GM19372 (cell line): ENCODE data around the gene ISM1.
A peak's percentile ranks its signal among the peaks of the same experiment; 100 is the strongest.

ENCODE experiments used
- ATAC-seq: cut with Tn5 transposase; IDR thresholded peaks from one replicate; pipeline ENCODE4 v1.9.1; 2021; ENCODE audit warnings: mild to moderate bottlenecking, low read depth, moderate library complexity; ENCODE audit not compliant: unreplicated experiment

Gene ISM1

GRCh38 chr20:13301596-13301995 is 80.5 kb downstream of the ISM1 start:
- no peak for ATAC-seq

- ATAC-seq = peak; percentile 87
Observed at GRCh38 chr20:13302647-13303450, 81.8 kb downstream of the ISM1 start.

GRCh38 chr20:13305284-13305683 is 84.2 kb downstream of the ISM1 start:
- no peak for ATAC-seq

- no peak for ATAC-seq
Observed at GRCh38 chr20:13307562-13308163, 86.6 kb downstream of the ISM1 start.

- no peak for ATAC-seq
Observed at GRCh38 chr20:13312300-13312699, 91.2 kb downstream of the ISM1 start.

- no peak for ATAC-seq
Observed at GRCh38 chr20:13313201-13313600, 92.1 kb downstream of the ISM1 start.

GRCh38 chr20:13317439-13317838 is 96.4 kb downstream of the ISM1 start:
- ATAC-seq = no peak

- ATAC-seq = no peak
Observed at GRCh38 chr20:13318871-13319521, 97.9 kb downstream of the ISM1 start.

- no peak for ATAC-seq
Observed at GRCh38 chr20:13320702-13321101, 99.6 kb downstream of the ISM1 start.

GRCh38 chr20:13321416-13321815 is 100.3 kb downstream of the ISM1 start:
- ATAC-seq = no peak

GRCh38 chr20:13322198-13322597 is 101.1 kb downstream of the ISM1 start:
- no peak for ATAC-seq

- no peak for ATAC-seq
Observed at GRCh38 chr20:13322621-13323020, 101.5 kb downstream of the ISM1 start.

- peak; percentile 62 for ATAC-seq
Observed at GRCh38 chr20:13325033-13325432, 104.0 kb downstream of the ISM1 start.

GRCh38 chr20:13325796-13326340 is 104.8 kb downstream of the ISM1 start:
- ATAC-seq = no peak

- ATAC-seq = no peak
Observed at GRCh38 chr20:13331536-13331935, 110.5 kb downstream of the ISM1 start.

- no peak for ATAC-seq
Observed at GRCh38 chr20:13333036-13333435, 112.0 kb downstream of the ISM1 start.

- ATAC-seq = no peak
Observed at GRCh38 chr20:13333793-13334192, 112.7 kb downstream of the ISM1 start.

GRCh38 chr20:13336308-13337089 is 115.4 kb downstream of the ISM1 start:
- no peak for ATAC-seq

GRCh38 chr20:13337090-13337784 is 116.2 kb downstream of the ISM1 start:
- no peak for ATAC-seq

GRCh38 chr20:13338097-13338661 is 117.1 kb downstream of the ISM1 start:
- no peak for ATAC-seq
